Aorta (tissue), 5 donors: ENCODE data around the gene KIAA0586. TPM values are rescaled to one million over a fixed set of nuclear protein-coding genes. Genes with fewer than 3 reads are reported as not detected.

ENCODE experiments used
- ATAC-seq: fragments of 200-7000 bp; cut with Tn5 transposase; one replicate; pipeline ENCODE4 v1.9.1; 2022; ENCODE audit warnings: moderate library complexity; ENCODE audit not compliant: low FRiP score
- DNase-seq, 2 donors: peaks; one replicate each; pipeline ENCODE4 v3.0.0-alpha.2; 2020
- H3K27ac ChIP-seq, 2 donors: one replicate each; pipeline ENCODE4 v1.5.1; 2013; ENCODE audit warnings: low read length in 2 of 2, mild to moderate bottlenecking in 2 of 2, moderate library complexity in 2 of 2, control low read depth in 1 of 2, inconsistent platforms in 1 of 2, low read depth in 1 of 2
- H3K27me3 ChIP-seq, 2 donors: one replicate each; pipeline ENCODE4 v1.6.1; 2013; ENCODE audit warnings: control low read depth in 1 of 2, low read length in 1 of 2, mild to moderate bottlenecking in 1 of 2, moderate library complexity in 1 of 2; ENCODE audit not compliant: insufficient read depth in 2 of 2, control insufficient read depth in 1 of 2
- H3K36me3 ChIP-seq, 2 donors: one replicate each; pipeline ENCODE4 v1.6.1; 2013; ENCODE audit warnings: control low read depth in 1 of 2, low read length in 1 of 2, mild to moderate bottlenecking in 1 of 2; ENCODE audit not compliant: insufficient read depth in 2 of 2, control insufficient read depth in 1 of 2
- H3K4me1 ChIP-seq, 2 donors: one replicate each; pipeline ENCODE4 v1.6.1; 2013; ENCODE audit warnings: low read length in 2 of 2, control low read depth in 1 of 2, mild to moderate bottlenecking in 1 of 2, moderate library complexity in 1 of 2; ENCODE audit not compliant: insufficient read depth in 2 of 2, control insufficient read depth in 1 of 2
- H3K4me3 ChIP-seq, 2 donors: one replicate each; pipeline ENCODE4 v1.5.1; 2013; ENCODE audit warnings: low read length in 2 of 2, control low read depth in 1 of 2, mild to moderate bottlenecking in 1 of 2
- H3K9me3 ChIP-seq: one replicate; pipeline ENCODE4 v1.6.1; 2013; ENCODE audit warnings: mild to moderate bottlenecking, low read length; ENCODE audit not compliant: control insufficient read depth
- WGBS, 2 donors: extraction: QIAGEN DNeasy Blood & Tissue Kit; methylation state at CpG; one replicate each; pipeline ENCODE4 v1.1.7; 2013; 5-methylcytosine and 5-hydroxymethylcytosine counted together
- intact Hi-C, 2 donors: fragments of 100-400 bp; cut with DNase I; formaldehyde crosslinking; loops; one replicate each; pipeline versions ENCODE4 v1.14.2 to v1.15.0; 2022
- polyA plus RNA-seq, 2 donors: library from polyadenylated mRNA; stranded (reverse); fragments of 200-250 nt; gene quantifications; one replicate each; pipeline ENCODE4 v1.2.3, GENCODE V29; 2013
- total RNA-seq, 2 donors: library from RNA; stranded (reverse); fragmentation: NEBNext Ultra II Directional; extraction: Animal tissue kit (Norgen Biotek cat#: 25700); gene quantifications; one replicate each; pipeline ENCODE4 v1.2.1, GENCODE V29; 2021
- donor health status: healthy with polysubstance abuse.
- donor health status: Bipolar disorder and iron deficiency.
- donor health status: DM: no; HTN: no; CAD: no.
- donor health status: DM: no; HTN: no; CAD: no.
- donor health status: DM: yes; HTN: yes; CAD: no.

Gene KIAA0586
- total and polyA plus RNA-seq, 4 donors, result 2.8 to 25.1 (median 13.6) TPM

- intact Hi-C loops, result no loop called here
- Histone ChIP-seq H3K9me3 (no peaks in the 10 kb centered on the region), H3K4me3 (no peak overlapping the region), H3K27me3 (no peaks in the 10 kb centered on the region), H3K27ac (no peak overlapping the region), H3K36me3 (no peaks in the 10 kb centered on the region), H3K4me1 (peaks cover 0 to under 1% of the 10 kb centered on the region in 2 donors)
- 87 to 93% methylated on average over 4 of the region's 4 CpGs for WGBS, 2 donors
- ATAC-seq (no peak), DNase-seq (no peak)
Measured at GRCh38 chr14:58565832-58566231, 138.3 kb downstream of the KIAA0586 start.

DNA sequence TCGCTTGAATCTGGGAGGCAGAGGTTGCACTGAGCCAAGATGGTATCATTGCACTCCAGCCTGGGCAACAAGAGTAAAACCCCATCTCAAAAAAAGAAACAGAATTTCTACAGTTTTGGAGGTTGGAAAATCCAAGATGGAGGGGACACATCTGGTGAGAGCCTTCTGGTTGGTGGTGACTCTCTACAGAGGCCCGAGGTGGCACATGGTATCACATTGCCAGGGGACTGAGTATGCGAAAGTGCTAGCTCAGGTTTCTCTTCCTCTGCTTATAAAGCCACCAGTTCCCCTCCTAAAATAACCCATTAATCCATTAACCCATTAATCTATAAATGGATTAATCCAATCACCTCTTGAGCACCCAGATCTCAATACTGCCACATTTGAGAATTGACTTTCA is 139.5 kb downstream of the KIAA0586 start:
- no peaks in the 10 kb centered on the region for H3K4me1 ChIP-seq
- H3K27ac ChIP-seq, result no peak overlapping the region
- WGBS, 2 donors, result 95 to 100% methylated on average over 3 of the region's 3 CpGs
- intact Hi-C loops, result no loop called here
- no peak overlapping the region for H3K4me3 ChIP-seq
- ATAC-seq, result no peak
- H3K27me3 ChIP-seq, result no peaks in the 10 kb centered on the region
- DNase-seq, result no peak
- H3K9me3 ChIP-seq, result no peaks in the 10 kb centered on the region
- no peaks in the 10 kb centered on the region for H3K36me3 ChIP-seq

- intact Hi-C loops, result no loop called here
- H3K9me3 ChIP-seq, result no peaks in the 10 kb centered on the region
- no peaks in the 10 kb centered on the region for H3K36me3 ChIP-seq
- peaks cover 0 to 1% of the 10 kb centered on the region in 2 donors for H3K4me1 ChIP-seq
- H3K27ac ChIP-seq, result no peak overlapping the region
- H3K27me3 ChIP-seq, result no peaks in the 10 kb centered on the region
- no peak overlapping the region for H3K4me3 ChIP-seq
- ATAC-seq (no peak), DNase-seq (no peak)
- 94 to 96% methylated on average over 3 of the region's 3 CpGs for WGBS, 2 donors
Measured at GRCh38 chr14:58568322-58568721, 140.8 kb downstream of the KIAA0586 start.

DNA sequence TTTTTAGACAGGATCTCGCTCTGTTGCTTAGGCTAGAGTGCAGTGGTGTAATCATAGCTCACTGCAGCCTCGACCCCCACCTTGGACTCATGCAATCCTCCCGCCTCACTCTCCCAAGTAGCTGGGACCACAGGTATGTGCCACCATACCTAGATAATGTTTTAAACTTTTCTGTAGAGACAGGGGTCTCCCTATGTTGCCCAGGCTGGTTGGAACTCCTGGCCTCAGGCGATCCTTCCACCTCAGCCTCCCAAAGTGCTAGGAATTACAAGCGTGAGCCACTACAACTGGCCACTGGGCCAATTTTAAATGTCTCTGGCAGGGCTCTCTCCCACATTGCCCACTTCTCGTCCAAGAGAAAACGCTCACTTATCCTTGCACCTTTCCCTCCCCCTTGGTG is 143.7 kb downstream of the KIAA0586 start:
- ATAC-seq, result no peak
- Histone ChIP-seq H3K27ac (no peak overlapping the region), H3K4me3 (no peak overlapping the region), H3K4me1 (peaks cover 0 to 1% of the 10 kb centered on the region in 2 donors), H3K27me3 (no peaks in the 10 kb centered on the region), H3K36me3 (no peaks in the 10 kb centered on the region), H3K9me3 (no peaks in the 10 kb centered on the region)
- intact Hi-C loops, result loop anchor here in 1 of 2 donors (5.0 kb wide), 1 partner anchor 69 kb away; no protein-coding TSS in a partner anchor
- WGBS, 2 donors, result 88 to 93% methylated on average over 7 of the region's 7 CpGs
- DNase-seq, result no peak

- ATAC-seq (no peak), DNase-seq (no peak)
- H3K4me1 ChIP-seq, result peaks cover 0 to 1% of the 10 kb centered on the region in 2 donors
- no peaks in the 10 kb centered on the region for H3K27me3 ChIP-seq
- 29 to 31% methylated on average over 9 of the region's 9 CpGs for WGBS, 2 donors
- intact Hi-C loops, result loop anchor here in 1 of 2 donors (5.0 kb wide), 1 partner anchor 70 kb away; no protein-coding TSS in a partner anchor
- no peak overlapping the region for H3K4me3 ChIP-seq
- no peak overlapping the region for H3K27ac ChIP-seq
- H3K9me3 ChIP-seq, result no peaks in the 10 kb centered on the region
- no peaks in the 10 kb centered on the region for H3K36me3 ChIP-seq
Measured at GRCh38 chr14:58571769-58572472, 144.4 kb downstream of the KIAA0586 start.

DNA sequence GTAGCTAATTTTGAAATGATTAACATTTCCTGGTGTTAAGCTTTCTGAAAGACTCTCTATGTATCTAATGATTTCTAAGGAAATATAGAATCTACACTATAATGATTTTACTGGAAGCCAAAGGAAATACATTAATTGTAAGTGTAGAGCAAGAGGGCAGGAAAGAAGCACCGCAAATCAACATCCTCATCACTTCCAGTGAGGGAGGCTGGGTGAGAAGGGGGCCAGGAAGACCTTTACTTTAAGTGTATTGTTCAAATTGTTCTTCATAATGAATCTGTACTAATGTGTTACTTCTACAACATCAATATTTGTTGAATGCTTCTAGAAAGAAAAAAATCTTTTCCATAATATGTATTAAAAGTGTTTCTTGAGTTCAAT is 144.9 kb downstream of the KIAA0586 start:
- H3K4me1 ChIP-seq, result peaks cover 0 to 1% of the 10 kb centered on the region in 2 donors
- H3K27ac ChIP-seq, result no peak overlapping the region
- WGBS, 2 donors, result 97% methylated on average over 1 of the region's 1 CpG
- no peaks in the 10 kb centered on the region for H3K9me3 ChIP-seq
- no peaks in the 10 kb centered on the region for H3K27me3 ChIP-seq
- no peak for DNase-seq
- ATAC-seq, result no peak
- intact Hi-C loops, result loop anchor here in 1 of 2 donors (5.0 kb wide), 1 partner anchor 70 kb away; no protein-coding TSS in a partner anchor
- H3K4me3 ChIP-seq, result no peak overlapping the region
- no peaks in the 10 kb centered on the region for H3K36me3 ChIP-seq

- no peak for DNase-seq
- no peaks in the 10 kb centered on the region for H3K36me3 ChIP-seq
- WGBS, 2 donors, result 95% methylated on average over 2 of the region's 2 CpGs
- ATAC-seq, result no peak
- H3K4me1 ChIP-seq, result peaks cover 0 to 1% of the 10 kb centered on the region in 2 donors
- intact Hi-C loops, result loop anchor here in 1 of 2 donors (5.0 kb wide), 1 partner anchor 71 kb away; no protein-coding TSS in a partner anchor
- no peak overlapping the region for H3K27ac ChIP-seq
- no peaks in the 10 kb centered on the region for H3K27me3 ChIP-seq
- H3K9me3 ChIP-seq, result no peaks in the 10 kb centered on the region
- no peak overlapping the region for H3K4me3 ChIP-seq
Measured at GRCh38 chr14:58572863-58573262, 145.3 kb downstream of the KIAA0586 start.

- H3K36me3 ChIP-seq, result no peaks in the 10 kb centered on the region
- no peaks in the 10 kb centered on the region for H3K9me3 ChIP-seq
- 90% methylated on average over 2 of the region's 2 CpGs for WGBS, 2 donors
- no peaks in the 10 kb centered on the region for H3K27me3 ChIP-seq
- ATAC-seq (no peak), DNase-seq (no peak)
- intact Hi-C loops, result loop anchor here in 1 of 2 donors (5.0 kb wide), 1 partner anchor 72 kb away; no protein-coding TSS in a partner anchor
- H3K4me1 ChIP-seq, result peaks cover 0 to 1% of the 10 kb centered on the region in 2 donors
- no peak overlapping the region for H3K4me3 ChIP-seq
- H3K27ac ChIP-seq, result no peak overlapping the region
Measured at GRCh38 chr14:58574623-58575022, 147.1 kb downstream of the KIAA0586 start.

DNA sequence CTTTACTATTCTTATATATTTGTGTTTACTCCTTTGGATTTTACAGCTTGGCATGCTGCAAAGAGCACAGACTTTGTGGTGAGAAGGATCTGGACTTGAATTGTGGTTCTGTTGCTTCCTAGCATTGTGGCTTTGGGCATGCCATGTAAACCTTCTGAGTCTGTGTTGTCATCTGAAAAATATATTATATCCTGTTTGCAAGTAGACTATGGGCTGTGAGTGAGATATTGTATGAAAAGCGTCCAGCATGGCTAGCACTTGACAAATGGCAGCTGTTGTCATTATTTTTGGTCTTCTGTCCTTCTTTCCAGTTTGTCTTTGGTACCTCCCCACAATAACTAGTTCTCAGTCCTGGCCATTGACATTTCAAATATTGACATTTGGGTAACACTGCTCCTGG is 148.4 kb downstream of the KIAA0586 start:
- Histone ChIP-seq H3K27ac (no peak overlapping the region), H3K27me3 (no peaks in the 10 kb centered on the region), H3K4me3 (no peak overlapping the region), H3K36me3 (no peaks in the 10 kb centered on the region), H3K4me1 (peaks cover 0 to 1% of the 10 kb centered on the region in 2 donors), H3K9me3 (no peaks in the 10 kb centered on the region)
- DNase-seq (no peak), ATAC-seq (no peak)
- WGBS, 2 donors, result 53 to 75% methylated on average over 1 of the region's 1 CpG
- intact Hi-C loops, result no loop called here
